Fibroblast of villous mesenchyme (primary cell): ENCODE data around the gene BRPF3. TPM values are rescaled to one million over a fixed set of nuclear protein-coding genes. Genes with fewer than 3 reads are reported as not detected.

Experiments
- DNase-seq: peaks from one replicate; pipeline ENCODE4 v3.0.0-alpha.2; 2010; ENCODE audit warnings: low read depth
- H3K4me3 ChIP-seq: 2 replicates; pipeline ENCODE4 v1.5.1; 2011; ENCODE audit warnings: low read depth, mild to moderate bottlenecking, low read length
- CTCF ChIP-seq: IDR thresholded peaks from 2 replicates; pipeline ENCODE4 v1.5.1; 2012; ENCODE audit warnings: low read depth, mild to moderate bottlenecking, low read length; ENCODE audit not compliant: insufficient read depth
- total RNA-seq: library from RNA; depleted of rRNA; stranded (reverse); fragments of >200 nt; gene quantifications from 2 replicates; pipeline ENCODE4 v1.2.3, GENCODE V29; 2012

Gene BRPF3
- total RNA-seq, 1 donor, result 22.5 TPM

GRCh38 chr6:36239774-36240173, 43.2 kb downstream of the BRPF3 start:
- no peak overlapping the region for H3K4me3 ChIP-seq
- no peak for TF ChIP-seq CTCF
- no peak for DNase-seq

DNA sequence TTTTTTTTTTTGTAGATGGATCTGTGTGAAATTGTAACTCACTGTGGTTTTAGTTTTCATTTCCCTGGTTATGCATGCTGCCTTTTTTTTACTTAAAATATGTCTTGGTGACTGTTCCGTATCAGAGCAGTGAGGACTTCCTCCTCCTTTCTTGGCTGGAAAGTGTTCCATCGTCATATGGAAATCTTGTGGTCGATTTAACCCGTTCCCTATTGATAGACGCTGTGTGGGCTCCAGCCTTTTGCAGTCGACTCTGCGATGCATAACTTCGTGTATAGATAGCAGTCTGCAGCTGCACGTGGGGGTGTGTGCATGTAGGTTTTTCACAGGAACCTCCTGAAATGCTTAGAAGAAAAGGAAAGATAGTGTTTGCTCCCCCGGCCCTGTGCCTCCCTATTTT, 45.2 kb downstream of the BRPF3 start:
- TF ChIP-seq CTCF, result no peak
- no peak overlapping the region for H3K4me3 ChIP-seq
- DNase-seq, result peak; percentile 26

DNA sequence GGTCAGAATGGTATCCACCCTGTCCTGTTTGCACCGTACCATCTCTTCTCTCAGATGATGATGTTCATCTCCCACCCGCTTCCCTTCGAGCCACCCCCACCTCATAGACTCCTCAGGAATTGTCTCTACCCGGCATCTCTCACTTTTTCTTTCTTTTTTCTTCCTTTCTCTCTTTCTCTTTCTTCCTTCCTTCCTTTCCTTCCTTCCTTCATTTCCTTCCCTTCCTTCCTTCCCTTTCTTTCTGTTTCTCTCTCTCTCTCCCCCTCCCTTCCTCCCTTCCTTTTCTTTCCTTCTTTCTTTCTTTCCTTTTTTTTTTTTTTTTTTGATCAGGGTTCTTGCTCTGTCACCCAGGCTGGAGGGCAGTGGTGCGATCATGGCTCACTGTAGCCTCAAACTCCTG, 45.6 kb downstream of the BRPF3 start:
- TF ChIP-seq CTCF, result no peak
- no peak for DNase-seq
- no peak overlapping the region for H3K4me3 ChIP-seq

- TF ChIP-seq CTCF, result no peak
- DNase-seq, result no peak
- H3K4me3 ChIP-seq, result no peak overlapping the region
Observed at GRCh38 chr6:36242626-36243025, 46.1 kb downstream of the BRPF3 start.

DNA sequence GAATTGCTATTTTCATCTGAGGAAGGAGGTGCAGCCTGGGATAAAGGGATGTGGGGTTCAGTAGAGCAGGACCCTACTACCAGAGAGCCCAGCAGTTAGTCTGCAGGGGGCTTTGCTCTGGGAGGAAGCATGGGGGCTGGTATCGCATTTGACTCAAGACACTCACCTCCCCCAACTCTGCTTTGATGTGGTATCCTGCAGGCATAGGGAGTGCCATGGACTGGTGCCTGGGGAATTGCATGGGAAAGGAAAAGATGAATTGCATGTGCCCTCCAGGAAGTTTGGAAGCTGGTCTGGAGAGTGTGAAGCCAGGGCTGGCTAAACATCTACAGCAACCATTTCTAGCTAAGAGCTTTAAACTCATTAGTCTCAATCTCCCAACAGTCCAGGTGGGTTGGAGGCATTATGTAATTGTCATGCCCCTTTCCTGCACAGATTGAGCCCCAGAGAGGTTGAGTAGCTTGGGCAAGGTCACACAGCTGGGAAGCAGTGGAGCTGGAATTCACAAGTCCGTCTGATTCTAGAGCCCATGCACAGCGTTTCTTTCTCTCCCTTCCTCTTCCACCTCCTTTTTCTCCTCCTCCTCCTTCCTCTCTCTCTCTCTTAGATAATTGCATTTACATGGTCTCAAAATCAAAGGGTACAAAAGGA, 47.1 kb downstream of the BRPF3 start:
- TF ChIP-seq CTCF, result no peak
- DNase-seq, result no peak
- H3K4me3 ChIP-seq, result no peak overlapping the region

DNA sequence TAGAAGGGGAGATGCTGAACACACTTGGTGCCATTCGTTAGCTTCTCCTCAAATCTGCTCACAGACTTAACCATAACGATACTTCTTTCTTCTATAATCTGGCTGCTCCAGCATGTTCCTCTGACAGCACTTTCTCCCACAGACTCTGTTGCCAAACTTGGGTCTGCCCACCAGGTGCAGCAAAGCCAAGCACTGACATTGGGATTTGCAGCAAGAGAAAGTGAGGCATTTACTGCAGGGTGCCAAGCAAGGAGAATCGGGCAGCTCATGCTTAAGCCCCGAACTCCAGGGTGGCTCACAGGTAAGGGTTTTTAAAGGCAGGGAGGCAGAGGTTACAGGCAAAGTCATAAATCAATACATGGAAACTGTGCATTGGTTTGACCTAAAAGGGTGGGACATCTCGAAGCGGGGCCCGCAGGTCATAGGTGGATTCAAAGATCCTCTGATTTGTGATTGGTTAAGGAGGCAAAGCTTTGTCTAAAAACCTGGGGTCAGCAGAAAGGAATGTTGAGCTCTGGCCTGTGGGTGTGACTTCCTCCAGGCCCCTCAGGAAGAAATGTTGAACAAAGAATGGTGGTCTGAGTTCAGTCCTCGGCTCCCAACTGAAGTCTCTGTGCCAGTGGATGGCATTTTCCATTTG, 48.2 kb downstream of the BRPF3 start:
- H3K4me3 ChIP-seq, result no peak overlapping the region
- TF ChIP-seq CTCF, result no peak
- no peak for DNase-seq
